NCI-H524 (cell line): ENCODE results near the gene PCYOX1L.

Experiments used
- DNase-seq, 2 experiments: peaks; one replicate each; lab custom pipeline; 2025; lab: John Stamatoyannopoulos, UW

Gene PCYOX1L

DNA sequence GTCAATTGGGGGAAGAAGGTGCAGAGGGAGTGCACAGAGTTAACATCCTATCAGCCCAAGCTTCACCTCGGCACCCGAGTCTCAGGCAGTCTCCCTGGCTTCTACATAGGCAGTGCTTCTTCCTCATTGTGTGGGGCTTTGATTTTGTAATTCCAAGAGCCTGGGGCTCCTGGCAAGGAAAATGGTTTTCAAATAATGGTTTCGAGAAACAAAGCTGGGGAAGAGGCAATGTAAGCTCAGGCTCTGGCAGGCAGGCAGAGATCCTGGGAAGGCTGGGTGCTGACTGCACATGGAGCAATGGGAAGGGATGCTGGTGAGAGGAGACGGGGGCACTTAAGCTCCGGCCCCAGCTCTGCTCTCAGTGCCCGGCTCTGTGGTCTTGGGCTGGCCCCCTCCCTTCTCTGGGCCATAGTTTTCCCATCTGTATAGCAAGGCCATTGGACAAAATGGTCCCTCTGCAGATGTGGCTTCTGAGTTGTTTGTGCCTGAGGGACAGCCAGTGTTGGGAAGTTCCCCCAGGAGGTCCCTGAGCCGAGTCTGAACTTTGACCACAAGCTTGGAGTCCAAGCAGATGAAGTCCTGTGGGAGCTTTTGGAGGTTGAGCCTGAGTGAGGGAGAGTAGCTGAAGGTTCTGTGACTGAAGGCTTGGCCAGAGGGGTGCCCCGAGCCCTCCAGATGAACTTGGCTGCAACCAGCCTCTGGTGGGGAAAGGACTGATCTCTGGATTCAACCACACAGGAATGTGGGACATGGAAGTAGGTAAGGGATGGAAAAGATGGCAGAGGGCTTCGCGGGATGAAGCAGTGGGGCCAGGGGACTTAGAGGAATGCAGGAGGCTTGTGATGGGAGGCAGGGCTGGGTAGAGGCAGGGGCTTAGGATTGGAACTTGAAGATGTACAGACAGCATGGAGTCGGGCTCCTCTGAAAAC, 49.7 kb downstream of the PCYOX1L start:
- no peak for DNase-seq

DNA sequence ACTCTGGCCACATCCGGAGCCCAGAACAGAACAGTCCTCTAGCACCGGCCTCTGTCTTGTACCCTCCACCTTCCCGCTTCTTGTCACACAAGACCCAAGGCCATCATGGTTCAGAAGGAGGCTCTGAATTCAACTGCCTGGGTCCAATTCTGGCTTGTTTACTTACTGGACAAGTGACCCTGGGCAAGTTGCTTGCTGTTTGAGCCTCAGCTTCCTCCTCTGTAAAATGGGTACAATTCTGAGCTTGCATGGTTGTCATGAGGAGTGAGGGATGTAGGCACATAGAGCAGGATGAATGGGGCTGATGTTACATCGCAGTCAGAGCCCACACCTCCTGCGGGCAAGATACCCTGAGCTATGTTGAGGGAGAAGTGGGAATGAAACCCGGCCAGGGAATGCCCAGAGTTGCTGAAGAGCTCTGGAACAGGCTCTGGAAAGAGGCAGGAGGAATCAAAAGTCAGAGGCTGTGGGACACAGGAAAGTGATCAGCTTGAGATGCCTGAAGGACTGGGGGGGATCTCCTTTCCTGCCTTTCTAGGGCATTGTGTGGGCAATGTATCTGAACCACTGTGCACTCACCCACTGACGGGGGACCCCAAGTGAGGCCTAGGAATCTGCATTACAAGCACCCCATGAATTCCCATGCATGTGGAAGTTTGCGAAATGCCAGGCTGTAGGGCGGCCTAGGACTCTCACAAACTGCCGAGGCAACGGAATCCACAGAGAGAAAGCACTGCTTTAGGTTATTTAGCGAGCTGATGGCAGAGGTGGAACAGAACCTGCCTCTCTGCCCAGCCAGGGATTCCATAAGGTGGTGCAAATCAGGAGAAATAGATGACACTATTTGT, 50.6 kb downstream of the PCYOX1L start:
- DNase-seq: no peak

DNA sequence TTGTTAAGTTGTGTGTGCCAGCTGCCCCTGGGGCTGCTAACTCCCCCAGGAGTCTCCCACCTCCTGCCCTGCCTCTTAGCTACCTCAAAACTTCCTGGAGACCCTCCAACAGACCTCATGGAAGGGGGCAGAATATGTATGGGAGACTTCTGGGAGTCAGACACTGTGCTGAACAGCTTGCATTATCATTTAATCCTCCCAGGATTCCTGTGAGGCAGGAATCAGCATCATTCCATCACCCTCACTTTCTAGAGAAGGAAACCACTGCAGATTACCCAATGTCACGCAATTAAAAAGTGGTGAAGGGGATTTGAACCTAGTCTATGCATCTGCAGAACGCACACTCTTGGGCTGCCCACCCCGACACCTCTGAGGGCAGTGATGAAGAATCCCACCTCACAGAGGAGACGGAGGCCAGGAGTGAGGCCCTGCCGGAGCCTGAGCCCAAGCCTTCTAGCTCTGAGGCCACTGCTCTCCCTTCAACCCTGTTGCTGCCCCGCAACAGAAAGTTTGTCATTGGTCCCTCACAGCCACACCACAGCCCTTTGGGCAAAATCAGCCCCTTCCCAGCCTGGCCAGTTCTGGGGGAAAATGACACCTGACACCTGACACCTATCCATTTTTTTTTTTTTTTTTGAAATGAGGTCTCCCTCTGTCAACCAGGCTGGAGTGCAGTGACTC, 51.6 kb downstream of the PCYOX1L start:
- DNase-seq: no peak

- no peak for DNase-seq
Observed at GRCh38 chr5:149410071-149410470, 52.2 kb downstream of the PCYOX1L start.

GRCh38 chr5:149410721-149411432, 53.0 kb downstream of the PCYOX1L start:
- no peak for DNase-seq

DNA sequence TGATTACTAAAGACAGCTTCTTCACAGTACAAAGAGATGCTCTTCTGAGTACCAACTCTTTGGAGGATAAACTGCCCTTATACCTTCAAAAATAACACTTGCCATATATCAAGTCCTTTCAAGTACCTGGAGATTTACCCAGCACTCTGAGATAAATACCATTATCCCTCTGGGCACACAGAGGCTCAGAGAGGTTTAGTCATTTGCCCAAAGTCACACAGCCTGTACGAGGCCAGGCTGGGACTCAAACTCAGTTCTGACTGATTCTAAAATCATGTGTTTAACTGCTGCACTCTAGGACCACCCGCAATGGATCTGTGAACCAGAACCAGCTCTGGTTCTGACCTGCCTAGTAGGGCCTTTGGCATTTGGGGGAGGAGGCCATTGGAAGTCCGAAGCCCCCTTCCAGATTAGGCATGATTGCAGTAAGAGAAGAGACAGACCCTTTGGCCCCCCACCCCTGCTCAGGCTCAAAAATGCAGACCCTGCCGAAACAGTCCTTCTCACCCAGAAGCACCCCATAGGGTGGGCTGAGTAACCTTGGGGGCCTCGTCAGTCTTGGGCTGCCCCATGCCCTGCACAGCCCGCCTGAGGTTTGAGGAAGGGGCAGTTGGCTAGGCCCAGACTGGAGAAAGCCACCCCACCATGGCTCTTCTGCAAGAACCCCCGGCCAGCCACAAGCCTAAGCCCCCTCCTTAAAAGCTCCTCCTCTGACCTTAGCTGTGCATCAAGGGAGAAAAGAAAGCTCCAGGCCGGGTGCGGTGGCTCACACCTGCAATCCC, 54.1 kb downstream of the PCYOX1L start:
- no peak for DNase-seq

DNA sequence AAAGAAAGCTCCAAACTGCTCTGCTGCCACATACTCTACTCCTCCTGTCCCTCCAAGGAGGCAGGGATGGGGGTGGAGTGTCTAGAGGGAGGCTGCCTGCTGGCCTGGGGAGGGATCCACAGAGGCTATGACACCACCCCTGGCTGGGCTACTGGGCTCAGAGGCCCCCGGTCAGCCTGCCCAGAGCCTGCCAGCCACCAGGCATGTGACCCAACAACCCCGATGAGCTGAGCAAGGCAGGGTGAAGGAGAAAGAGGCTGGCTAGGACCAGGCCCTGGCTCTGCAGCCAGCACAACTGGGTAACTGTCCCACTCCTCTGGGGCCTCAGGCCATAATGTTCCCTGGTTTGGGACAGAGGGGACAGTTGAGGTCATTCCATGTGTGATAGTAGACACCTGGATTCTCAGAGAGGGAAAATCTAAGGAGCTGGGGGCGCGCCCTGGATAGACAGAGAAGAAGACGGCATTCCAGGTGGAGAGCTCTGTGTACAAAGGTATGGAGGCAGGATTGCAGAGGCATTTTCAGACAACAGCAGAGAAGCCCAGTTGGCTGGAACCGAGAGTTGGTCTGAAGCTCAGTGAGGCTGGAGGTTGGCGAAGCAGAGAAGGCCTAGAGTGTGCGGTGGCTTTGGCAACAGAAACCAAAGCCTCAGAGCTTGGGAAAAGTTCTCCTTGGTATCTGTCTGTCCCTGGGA, 55.1 kb downstream of the PCYOX1L start:
- no peak for DNase-seq

GRCh38 chr5:149413477-149414210, 55.8 kb downstream of the PCYOX1L start:
- DNase-seq: no peak

DNA sequence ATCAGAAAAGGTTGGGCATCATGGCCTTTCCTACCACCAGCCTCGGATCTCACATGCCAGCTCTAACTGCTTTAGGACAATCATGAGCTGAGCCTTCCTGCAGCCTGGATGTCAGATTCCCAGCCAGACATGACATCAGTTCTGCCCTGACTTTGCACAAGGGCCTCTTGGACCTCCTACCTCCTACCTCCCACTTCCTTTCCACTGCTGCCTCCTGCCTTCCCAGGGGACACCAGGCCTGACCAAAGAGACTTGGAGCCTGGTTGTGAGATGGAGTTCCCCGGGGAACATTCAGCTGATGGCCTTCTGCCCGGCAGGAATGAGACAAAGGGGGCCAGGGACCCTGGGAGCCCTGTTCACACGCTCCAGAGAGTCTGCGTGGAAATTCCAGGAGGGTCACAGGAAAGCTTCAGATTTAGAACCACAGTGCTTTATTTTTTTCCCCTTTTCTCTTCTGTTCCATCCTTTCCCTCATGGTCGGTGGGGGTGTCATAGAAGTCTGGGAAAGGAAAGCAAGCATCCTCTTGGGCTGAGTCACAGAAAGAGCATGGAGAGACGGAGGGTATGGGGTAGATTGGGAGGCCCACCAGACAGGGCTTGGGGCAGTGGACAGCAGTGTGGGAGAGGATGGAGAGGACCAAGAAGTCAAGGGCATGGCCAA, 56.7 kb downstream of the PCYOX1L start:
- no peak for DNase-seq

DNA sequence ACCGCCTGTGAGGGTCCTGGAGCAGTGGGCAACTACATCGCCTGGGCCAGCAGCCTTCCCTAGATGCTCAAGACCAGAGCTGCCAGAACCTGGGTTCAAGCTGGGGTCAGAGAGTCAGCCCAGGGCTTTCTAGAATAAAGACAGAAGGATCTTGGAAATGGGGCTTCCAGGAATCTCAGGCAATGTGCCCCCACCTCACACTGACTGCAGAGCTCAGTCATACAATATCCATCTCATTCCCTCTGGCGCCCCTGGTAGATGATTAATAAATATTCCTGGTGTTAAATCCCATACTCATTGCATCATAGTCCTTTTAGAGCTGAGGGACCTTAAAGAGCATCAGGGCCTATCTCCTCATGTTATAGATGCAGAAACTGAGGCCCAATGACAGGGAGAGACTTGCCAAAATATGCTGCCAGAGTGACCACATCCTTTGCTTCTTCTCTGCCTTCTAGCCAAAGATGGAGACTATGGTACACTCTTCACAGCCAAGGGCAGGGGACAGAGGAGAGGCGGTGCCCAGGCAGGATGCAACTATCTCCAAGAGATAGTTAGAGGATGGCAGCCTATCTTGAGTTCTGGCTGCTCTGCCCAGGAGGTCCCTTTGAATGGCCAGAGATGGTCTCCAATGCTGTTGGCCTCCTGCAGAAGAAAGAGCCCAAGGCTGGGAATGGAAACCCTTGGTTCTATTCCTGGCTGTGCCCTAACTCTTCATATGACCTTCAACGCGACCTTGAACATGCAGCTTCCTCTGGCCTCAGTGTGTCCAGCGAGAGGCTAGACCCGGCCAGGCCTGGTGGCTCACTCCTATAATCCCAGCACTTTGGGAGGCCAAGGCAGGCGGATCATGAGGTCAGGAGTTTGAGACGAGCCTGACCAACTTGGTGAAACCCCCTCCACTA, 57.5 kb downstream of the PCYOX1L start:
- DNase-seq: no peak

DNA sequence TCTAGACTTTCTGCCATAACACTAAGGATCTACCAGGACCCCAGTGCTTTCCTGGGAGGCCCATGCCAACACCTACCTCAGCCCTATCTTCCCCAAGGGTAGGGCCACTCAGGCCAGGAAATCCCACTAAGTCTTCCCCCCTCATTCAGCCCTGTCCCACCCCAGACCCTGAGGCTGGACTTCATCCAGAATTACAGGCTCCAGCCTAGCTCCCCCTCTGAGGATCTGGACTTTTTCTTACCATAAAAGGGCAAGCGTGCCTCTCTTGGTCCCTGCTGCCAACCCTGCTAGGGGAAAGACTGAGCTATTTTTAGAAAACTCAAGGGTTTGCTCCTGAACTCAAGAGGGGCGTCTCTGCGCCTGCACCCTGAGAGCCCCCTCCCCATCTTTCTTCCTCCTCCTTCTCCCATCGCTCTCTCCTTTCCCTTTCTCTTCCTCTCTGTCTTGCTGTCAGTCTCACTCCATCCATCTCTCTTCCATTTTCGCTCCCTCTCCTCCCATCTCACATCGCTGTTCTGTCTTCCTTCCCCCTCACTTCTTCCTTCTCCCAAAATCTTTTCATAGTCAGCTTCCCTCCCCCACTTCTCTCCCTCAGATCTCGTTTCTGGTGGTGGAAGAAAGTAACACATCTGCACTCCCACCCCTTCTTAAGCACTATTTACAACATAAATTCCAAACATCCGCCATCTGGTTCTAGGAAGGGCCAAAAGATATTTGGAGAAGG, 59.3 kb downstream of the PCYOX1L start:
- peak in 1 of 2 experiments; percentile 40 for DNase-seq

- DNase-seq: no peak
Observed at GRCh38 chr5:149417711-149418368, 60.0 kb downstream of the PCYOX1L start.

DNA sequence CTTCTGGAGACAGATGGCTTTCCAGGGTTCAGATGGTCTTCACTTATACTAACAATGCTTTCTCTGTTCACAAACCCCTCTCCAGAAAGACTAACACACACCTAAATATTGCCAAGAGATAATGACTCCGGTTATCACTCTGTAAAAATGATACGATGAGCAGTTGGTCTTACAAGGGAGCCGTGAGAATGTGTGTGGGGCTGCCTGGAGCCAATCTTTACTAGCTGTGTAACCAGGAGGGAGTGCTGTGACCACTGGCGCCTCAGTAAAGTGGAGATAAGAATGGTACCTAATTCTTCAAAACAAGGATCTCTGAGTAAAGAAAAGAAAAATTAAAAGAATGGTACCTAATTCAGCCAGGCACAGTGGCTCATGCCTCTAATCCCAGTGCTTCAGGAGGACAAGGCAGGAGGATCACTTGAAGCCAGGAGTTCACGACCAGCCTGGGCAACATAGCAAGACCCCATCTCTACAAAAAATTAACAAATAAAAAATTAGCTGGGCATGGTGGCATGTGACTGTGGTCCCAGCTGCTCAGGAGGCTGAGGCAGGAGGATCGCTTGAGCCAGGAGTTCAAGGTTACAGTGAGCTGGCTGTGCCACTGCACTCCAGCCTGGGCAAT, 61.2 kb downstream of the PCYOX1L start:
- DNase-seq: peak in 1 of 2 experiments; percentile 12
